Left ventricle myocardium inferior (tissue), 1 donor: ENCODE measurements around the gene IPO8. TPM values are rescaled to one million over a fixed set of nuclear protein-coding genes. Genes with fewer than 3 reads are reported as not detected.
"Not testable (repeated sequence)": the region's sequence is repeated elsewhere in the genome, so short reads cannot be mapped to it uniquely, and the experiment has no call there.

Source experiments
- DNase-seq: peaks from one replicate; pipeline ENCODE4 v3.0.0-alpha.2; 2020
- H3K27ac ChIP-seq: fragments of 200-600 bp; replicated peaks from 2 replicates; pipeline ENCODE4 v1.8.0; 2021
- H3K27me3 ChIP-seq: fragments of 200-600 bp; 2 replicates; pipeline ENCODE4 v1.8.0; 2021; ENCODE audit warnings: low read depth
- H3K36me3 ChIP-seq: fragments of 200-600 bp; 2 replicates; pipeline ENCODE4 v1.8.0; 2021
- H3K4me1 ChIP-seq: fragments of 200-600 bp; 2 replicates; pipeline ENCODE4 v1.8.0; 2021
- H3K4me3 ChIP-seq: fragments of 200-600 bp; 2 replicates; pipeline ENCODE4 v1.8.0; 2021; ENCODE audit warnings: mild to moderate bottlenecking, moderate library complexity
- H3K9me3 ChIP-seq: fragments of 200-600 bp; replicated peaks from 2 replicates; pipeline ENCODE4 v1.8.0; 2021
- intact Hi-C: fragments of 100-400 bp; cut with micrococcal nuclease; formaldehyde crosslinking; loops from one replicate; pipeline ENCODE4 v1.11.0; 2022
- total RNA-seq: library from RNA; stranded (reverse); fragmentation: NEBNext Ultra II Directional; extraction: Animal tissue kit (Norgen Biotek cat#: 25700); gene quantifications from one replicate; pipeline ENCODE4 v1.2.1, GENCODE V29; 2021
- TF ChIP-seq, protein P1 (sequence below): fragments of 200-600 bp; IDR thresholded peaks from 2 replicates; pipeline ENCODE4 v1.8.0; 2021; ENCODE audit warnings: antibody characterized with exemption, mild to moderate bottlenecking, borderline replicate concordance
- donor health status: DM: no; HTN: yes; CAD: no; lungs with severe emphysema.

IPO8 gene
- total RNA-seq, 1 donor from 2014 or later, result 25.2 TPM

- Histone ChIP-seq H3K36me3 (no peaks in the 10 kb centered on the region), H3K4me3 (no peak overlapping the region), H3K9me3 (no peaks in the 10 kb centered on the region), H3K27me3 (no peaks in the 10 kb centered on the region), H3K27ac (no peak overlapping the region), H3K4me1 (no peaks in the 10 kb centered on the region)
- intact Hi-C loops, result no loop called here
- TF ChIP-seq, protein P1, sequence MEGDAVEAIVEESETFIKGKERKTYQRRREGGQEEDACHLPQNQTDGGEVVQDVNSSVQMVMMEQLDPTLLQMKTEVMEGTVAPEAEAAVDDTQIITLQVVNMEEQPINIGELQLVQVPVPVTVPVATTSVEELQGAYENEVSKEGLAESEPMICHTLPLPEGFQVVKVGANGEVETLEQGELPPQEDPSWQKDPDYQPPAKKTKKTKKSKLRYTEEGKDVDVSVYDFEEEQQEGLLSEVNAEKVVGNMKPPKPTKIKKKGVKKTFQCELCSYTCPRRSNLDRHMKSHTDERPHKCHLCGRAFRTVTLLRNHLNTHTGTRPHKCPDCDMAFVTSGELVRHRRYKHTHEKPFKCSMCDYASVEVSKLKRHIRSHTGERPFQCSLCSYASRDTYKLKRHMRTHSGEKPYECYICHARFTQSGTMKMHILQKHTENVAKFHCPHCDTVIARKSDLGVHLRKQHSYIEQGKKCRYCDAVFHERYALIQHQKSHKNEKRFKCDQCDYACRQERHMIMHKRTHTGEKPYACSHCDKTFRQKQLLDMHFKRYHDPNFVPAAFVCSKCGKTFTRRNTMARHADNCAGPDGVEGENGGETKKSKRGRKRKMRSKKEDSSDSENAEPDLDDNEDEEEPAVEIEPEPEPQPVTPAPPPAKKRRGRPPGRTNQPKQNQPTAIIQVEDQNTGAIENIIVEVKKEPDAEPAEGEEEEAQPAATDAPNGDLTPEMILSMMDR, result no peak
- DNase-seq, result no peak
Observed at GRCh38 chr12:30617346-30618016, 78.2 kb downstream of the IPO8 start.

GRCh38 chr12:30614031-30614430 is 81.6 kb downstream of the IPO8 start:
- intact Hi-C loops, result no loop called here
- H3K9me3 ChIP-seq, result peaks cover under 1% of the 10 kb centered on the region
- no peak overlapping the region for H3K4me3 ChIP-seq
- TF ChIP-seq, protein P1, result no peak
- no peak overlapping the region for H3K27ac ChIP-seq
- H3K36me3 ChIP-seq, result no peaks in the 10 kb centered on the region
- H3K4me1 ChIP-seq, result no peaks in the 10 kb centered on the region
- DNase-seq, result no peak
- no peaks in the 10 kb centered on the region for H3K27me3 ChIP-seq

DNA sequence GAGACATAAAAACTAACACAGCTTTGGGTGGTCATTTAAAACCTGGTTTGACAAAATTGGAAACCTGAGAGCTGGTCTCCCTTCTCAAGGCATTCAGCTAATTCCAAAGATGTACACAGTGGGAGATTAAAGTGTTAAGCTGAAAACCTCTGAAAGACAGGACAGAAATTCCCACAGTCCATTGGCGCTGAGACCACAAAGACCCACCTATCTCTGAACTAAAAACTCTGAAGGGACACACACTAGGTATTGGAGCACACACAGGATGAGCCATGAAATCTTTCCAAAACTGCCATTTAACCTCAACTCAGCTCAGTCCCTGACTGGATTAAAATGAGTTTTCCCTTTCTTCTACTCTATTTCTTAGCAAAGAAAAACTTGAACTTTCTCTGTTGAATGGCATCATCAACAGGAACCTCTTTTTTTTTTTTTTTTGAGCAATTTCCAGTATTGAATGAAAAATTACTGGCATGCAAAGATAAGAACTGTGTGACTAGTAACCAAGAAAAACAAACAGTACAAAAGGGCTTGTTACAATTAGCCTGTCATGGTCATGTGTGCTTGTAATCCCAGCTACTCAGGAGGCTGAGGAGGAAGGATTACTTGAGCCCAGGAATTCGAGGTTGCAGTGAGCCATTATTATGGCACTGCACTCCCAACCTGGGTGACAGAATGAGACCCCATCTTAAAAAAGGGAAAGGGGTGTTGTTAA is 82.4 kb downstream of the IPO8 start:
- H3K4me1 ChIP-seq, result no peaks in the 10 kb centered on the region
- intact Hi-C loops, result no loop called here
- H3K27me3 ChIP-seq, result no peaks in the 10 kb centered on the region
- DNase-seq, result no peak
- TF ChIP-seq, protein P1, result no peak
- H3K4me3 ChIP-seq, result no peak overlapping the region
- no peak overlapping the region for H3K27ac ChIP-seq
- no peaks in the 10 kb centered on the region for H3K36me3 ChIP-seq
- peaks cover 8% of the 10 kb centered on the region for H3K9me3 ChIP-seq

GRCh38 chr12:30610718-30611117 is 85.0 kb downstream of the IPO8 start:
- H3K4me1 ChIP-seq, result no peaks in the 10 kb centered on the region
- no peak for DNase-seq
- peaks cover 14% of the 10 kb centered on the region for H3K9me3 ChIP-seq
- TF ChIP-seq, protein P1, result no peak
- no peak overlapping the region for H3K4me3 ChIP-seq
- no peak overlapping the region for H3K27ac ChIP-seq
- no peaks in the 10 kb centered on the region for H3K36me3 ChIP-seq
- no peaks in the 10 kb centered on the region for H3K27me3 ChIP-seq
- intact Hi-C loops, result no loop called here

DNA sequence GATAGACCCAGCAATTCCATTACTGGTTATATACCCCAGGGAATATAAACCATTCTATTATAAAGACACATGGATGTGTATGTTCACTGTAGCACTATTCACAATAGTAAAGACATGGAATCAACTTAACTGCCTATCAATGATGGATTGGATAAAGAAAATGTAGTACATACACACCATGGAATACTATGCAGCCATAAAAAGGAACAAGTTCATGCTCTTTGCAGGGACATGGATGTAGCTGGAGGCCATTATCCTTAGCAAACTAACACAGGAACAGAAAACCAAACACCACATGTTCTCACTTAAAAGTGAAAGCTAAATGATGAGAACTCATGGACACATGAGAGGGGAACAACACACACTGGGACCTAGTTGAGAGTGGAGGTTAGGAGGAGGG is 85.8 kb downstream of the IPO8 start:
- DNase-seq, H3K4me3 ChIP-seq, intact Hi-C loops, H3K4me1 ChIP-seq, H3K27ac ChIP-seq, H3K27me3 ChIP-seq, H3K36me3 ChIP-seq: not testable (repeated sequence)
- H3K9me3 ChIP-seq, result peaks cover 14% of the 10 kb centered on the region

GRCh38 chr12:30604302-30604701 is 91.4 kb downstream of the IPO8 start:
- H3K27ac ChIP-seq, H3K4me3 ChIP-seq, DNase-seq, H3K27me3 ChIP-seq, H3K4me1 ChIP-seq, H3K36me3 ChIP-seq, intact Hi-C loops: not testable (repeated sequence)
- H3K9me3 ChIP-seq, result peaks cover 34% of the 10 kb centered on the region
